Prostate gland (tissue), 2 donors: ENCODE data around the gene ZMAT5. TPM values are rescaled to one million over a fixed set of nuclear protein-coding genes. Genes with fewer than 3 reads are reported as not detected.

Experiments
- DNase-seq: peaks from one replicate; pipeline ENCODE4 v3.0.0-alpha.2; 2019; ENCODE audit warnings: low spot score
- H3K27ac ChIP-seq, 2 donors: fragments of 200-600 bp; sonication (generic); 2 replicates each; pipeline ENCODE4 v1.5.1; 2017 to 2019
- H3K27me3 ChIP-seq: fragments of 200-600 bp; sonication (generic); replicated peaks from 2 replicates; pipeline ENCODE4 v1.5.1; 2019; ENCODE audit not compliant: insufficient read depth
- H3K36me3 ChIP-seq, 2 donors: fragments of 200-600 bp; sonication (generic); 1 replicate in 1 of 2; 2 replicates in 1 of 2; pipeline versions ENCODE4 v1.5.1 to v1.8.1; 2017 to 2019
- H3K4me1 ChIP-seq: fragments of 200-600 bp; sonication (generic); replicated peaks from 2 replicates; pipeline ENCODE4 v1.5.1; 2019
- H3K4me3 ChIP-seq, 2 donors: fragments of 200-600 bp; sonication (generic); 2 replicates each; pipeline ENCODE4 v1.5.1; 2017 to 2019
- H3K9me3 ChIP-seq: fragments of 200-600 bp; sonication (generic); 2 replicates; pipeline ENCODE4 v1.5.1; 2017
- CTCF ChIP-seq, 4 experiments: fragments of 200-600 bp in 2 of 4; fragments of 450-650 bp in 2 of 4; sonication (generic) in 2 of 4; IDR thresholded peaks; 1 replicate in 3 of 4; 2 replicates in 1 of 4; pipeline ENCODE4 v1.5.1; 2016 to 2019; ENCODE audit warnings: antibody characterized with exemption in 4 of 4, mild to moderate bottlenecking in 2 of 4, moderate library complexity in 2 of 4
- POLR2A ChIP-seq: fragments of 450-650 bp; IDR thresholded peaks from one replicate; pipeline ENCODE4 v1.6.1; 2016; ENCODE audit warnings: antibody characterized with exemption, mild to moderate bottlenecking
- POLR2AphosphoS5 ChIP-seq: sonication (generic); formaldehyde crosslinking; IDR thresholded peaks from one replicate; pipeline ENCODE4 v1.6.1; 2017; ENCODE audit warnings: antibody characterized with exemption
- WGBS: methylation state at CpG from one replicate; pipeline ENCODE4 v1.1.5; 2018; 5-methylcytosine and 5-hydroxymethylcytosine counted together
- intact Hi-C: fragments of 100-400 bp; cut with DNase I; formaldehyde crosslinking; loops from one replicate; pipeline ENCODE4 v1.14.2; 2022
- total RNA-seq, 2 donors: library from RNA; depleted of rRNA; stranded (reverse); fragments of >200 nt; gene quantifications; one replicate each; pipeline ENCODE4 v1.1.0, GENCODE V29; 2016

Gene ZMAT5
- total RNA-seq, 2 donors from 2014 or later, result 32.9 to 33.5 TPM

- intact Hi-C loops, result no loop called here
- TF ChIP-seq POLR2AphosphoS5 (no peak), CTCF (IDR thresholded peaks at IDR 0.05) (no peak), POLR2A (no peak)
- WGBS, result 92% methylated on average over 17 of the region's 17 CpGs
These were observed 27.4 kb downstream of the ZMAT5 start for GRCh38 chr22:29739346-29739875.

GRCh38 chr22:29738118-29738815 is 28.5 kb downstream of the ZMAT5 start:
- Histone ChIP-seq H3K27ac (no peak overlapping the region), H3K9me3 (no peaks in the 10 kb centered on the region), H3K36me3 (no peaks in the 10 kb centered on the region), H3K27me3 (no peaks in the 10 kb centered on the region), H3K4me1 (no peaks in the 10 kb centered on the region), H3K4me3 (no peak overlapping the region)
- TF ChIP-seq POLR2A (no peak), CTCF (IDR thresholded peaks at IDR 0.05) (no peak), POLR2AphosphoS5 (no peak)
- WGBS, result 87% methylated on average over 15 of the region's 15 CpGs
- no peak for DNase-seq
- intact Hi-C loops, result no loop called here

More at GRCh38 chr22:29739346-29739875, 27.4 kb downstream of the ZMAT5 start:
- Histone ChIP-seq H3K9me3 (no peaks in the 10 kb centered on the region), H3K27ac (no peak overlapping the region), H3K4me1 (no peaks in the 10 kb centered on the region), H3K4me3 (no peak overlapping the region), H3K27me3 (no peaks in the 10 kb centered on the region), H3K36me3 (no peaks in the 10 kb centered on the region)
- no peak for DNase-seq

- Histone ChIP-seq H3K9me3 (no peaks in the 10 kb centered on the region), H3K4me3 (no peak overlapping the region), H3K27ac (no peak overlapping the region), H3K27me3 (no peaks in the 10 kb centered on the region), H3K4me1 (no peaks in the 10 kb centered on the region), H3K36me3 (no peaks in the 10 kb centered on the region)
- intact Hi-C loops, result no loop called here
- DNase-seq, result no peak
- 88% methylated on average over 22 of the region's 22 CpGs for WGBS
- no peak for TF ChIP-seq CTCF (IDR thresholded peaks at IDR 0.05)
- TF ChIP-seq POLR2AphosphoS5, result no peak
- TF ChIP-seq POLR2A, result no peak
These were observed 29.3 kb downstream of the ZMAT5 start for GRCh38 chr22:29737251-29738117.

GRCh38 chr22:29735416-29735815 is 31.4 kb downstream of the ZMAT5 start:
- no peaks in the 10 kb centered on the region for H3K4me1 ChIP-seq
- DNase-seq, result no peak
- TF ChIP-seq CTCF (IDR thresholded peaks at IDR 0.05) (no peak), POLR2A (no peak)
- no peaks in the 10 kb centered on the region for H3K27me3 ChIP-seq
- no peaks in the 10 kb centered on the region for H3K36me3 ChIP-seq
- no peaks in the 10 kb centered on the region for H3K9me3 ChIP-seq
- WGBS, result no CpG with 5 or more reads among the region's 1 CpG
- no peak overlapping the region for H3K27ac ChIP-seq
- intact Hi-C loops, result loop anchor here (1.0 kb wide), 1 partner anchor 16 kb away; no protein-coding TSS in a partner anchor
- H3K4me3 ChIP-seq, result no peak overlapping the region
